Effector CD4-positive, alpha-beta T cell (primary cell): Measurements from ENCODE around the gene ATP10A.
"Not testable (repeated sequence)": the region's sequence is repeated elsewhere in the genome, so short reads cannot be mapped to it uniquely, and the experiment has no call there.

ENCODE experiments used
- DNase-seq: peaks from one replicate; pipeline ENCODE4 v3.0.0-alpha.2; 2020

ATP10A gene

GRCh38 chr15:25770031-25770430, 93.1 kb downstream of the ATP10A start:
- DNase-seq: no peak

DNA sequence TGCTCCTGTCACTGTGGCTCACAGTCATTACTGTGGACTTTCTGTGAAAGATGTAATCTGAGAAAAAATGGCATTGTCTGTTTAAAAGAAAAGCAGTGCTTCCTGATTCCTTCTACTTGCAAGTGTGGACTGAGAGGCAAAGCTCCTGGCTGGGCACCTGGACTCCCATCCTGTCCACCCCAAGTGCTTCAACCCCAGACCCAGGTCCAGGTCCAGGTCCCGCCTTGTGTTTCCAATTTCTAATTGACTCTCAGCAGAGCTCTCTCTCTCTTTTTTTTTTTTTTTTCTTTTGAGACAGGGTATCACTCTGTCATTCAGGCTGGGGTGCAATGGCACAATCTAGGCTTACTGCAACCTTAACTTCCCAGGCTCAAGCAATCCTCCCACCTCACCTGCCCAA, 94.9 kb downstream of the ATP10A start:
- DNase-seq: no peak

DNA sequence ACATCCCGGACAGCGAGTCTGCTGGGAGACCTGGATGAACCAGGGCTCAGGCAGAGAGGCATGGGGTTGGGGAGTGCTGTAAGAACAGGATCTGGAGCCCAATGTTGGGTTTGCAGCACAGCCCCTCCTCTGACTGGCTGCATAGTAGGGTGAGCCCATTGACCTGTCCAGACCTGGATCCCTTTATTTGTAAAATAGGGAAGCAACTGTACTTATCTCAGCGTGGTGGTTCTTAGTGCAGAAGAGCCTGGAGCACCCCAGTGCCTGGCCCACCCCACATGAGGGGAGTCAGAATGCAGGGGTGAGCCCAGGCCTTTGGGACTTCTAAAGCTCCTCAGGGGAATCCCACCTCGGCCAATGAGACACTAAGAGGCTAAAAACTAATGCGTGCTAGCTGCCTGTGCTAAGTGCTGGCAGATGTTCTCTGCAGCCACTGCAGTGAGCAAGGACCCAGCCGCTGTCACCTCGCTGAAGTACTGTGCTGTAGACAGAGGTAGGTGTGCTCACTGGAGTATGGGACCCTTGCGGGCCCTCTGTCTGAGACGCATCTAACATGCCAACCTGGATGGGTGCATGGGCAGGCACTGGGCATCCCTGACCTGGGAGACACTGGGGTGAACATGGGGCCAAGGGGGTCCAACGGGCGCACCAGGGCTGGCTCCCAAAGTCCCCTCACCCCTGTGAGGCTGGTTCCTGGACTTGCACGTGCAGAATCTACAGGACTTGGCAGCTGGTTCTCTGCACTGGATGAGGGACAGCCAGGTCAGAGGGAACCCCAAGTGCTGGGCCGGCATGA, 95.6 kb downstream of the ATP10A start:
- no peak for DNase-seq

DNA sequence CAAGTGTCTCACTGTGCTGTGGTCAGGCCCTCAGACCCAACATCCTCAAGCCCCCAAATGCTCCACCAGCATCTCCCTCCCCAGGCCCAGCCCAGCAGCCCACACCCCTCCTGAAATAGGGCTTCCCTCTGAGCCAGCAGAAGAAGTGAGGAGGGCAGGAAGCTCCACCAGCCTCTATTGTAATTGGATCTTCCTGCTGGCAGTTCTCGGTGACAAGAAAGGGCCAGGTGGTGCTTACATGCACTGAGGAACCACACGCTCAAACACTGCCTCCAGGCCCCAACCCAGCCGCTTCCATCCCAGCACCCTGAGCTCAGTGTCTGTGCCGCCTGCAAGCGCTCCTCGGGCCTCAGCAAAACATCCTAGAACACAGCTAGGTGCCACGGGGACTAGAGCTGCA, 96.7 kb downstream of the ATP10A start:
- DNase-seq: no peak

DNA sequence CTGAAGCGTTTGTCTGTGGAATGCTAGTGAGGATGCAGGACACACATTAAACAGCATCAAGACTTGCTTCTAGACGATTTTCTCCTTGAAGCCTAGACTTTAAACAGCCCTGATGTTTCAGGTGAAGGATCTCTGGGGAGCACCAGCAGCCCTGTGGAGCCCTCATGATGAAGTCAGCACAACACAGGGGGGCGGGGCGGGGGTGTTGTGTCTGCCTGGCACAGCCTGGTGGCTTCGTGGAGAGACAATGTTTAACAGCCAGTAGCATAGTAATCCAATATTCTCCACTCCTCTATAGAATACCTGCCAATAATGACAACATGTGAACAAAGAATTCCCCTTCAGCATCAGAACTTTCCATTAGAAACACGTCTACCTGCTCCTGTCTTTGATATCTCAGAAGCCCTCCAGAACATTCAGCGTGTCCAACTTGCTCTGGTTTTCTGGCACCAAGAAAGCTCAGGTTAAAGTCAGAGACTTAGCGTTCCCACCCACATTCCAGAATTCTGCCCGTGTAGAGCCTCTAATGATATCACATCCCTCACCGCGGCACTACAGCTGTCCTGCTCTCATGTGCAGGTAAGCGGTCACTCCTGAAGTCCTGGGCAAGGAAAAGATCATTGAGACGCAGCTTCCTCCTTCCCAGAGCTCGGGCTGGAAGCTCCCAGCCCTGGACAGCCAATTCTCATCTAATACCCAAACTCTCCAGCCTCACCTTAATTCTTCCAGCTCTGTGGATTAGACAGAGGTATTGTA, 98.0 kb downstream of the ATP10A start:
- DNase-seq: no peak

DNA sequence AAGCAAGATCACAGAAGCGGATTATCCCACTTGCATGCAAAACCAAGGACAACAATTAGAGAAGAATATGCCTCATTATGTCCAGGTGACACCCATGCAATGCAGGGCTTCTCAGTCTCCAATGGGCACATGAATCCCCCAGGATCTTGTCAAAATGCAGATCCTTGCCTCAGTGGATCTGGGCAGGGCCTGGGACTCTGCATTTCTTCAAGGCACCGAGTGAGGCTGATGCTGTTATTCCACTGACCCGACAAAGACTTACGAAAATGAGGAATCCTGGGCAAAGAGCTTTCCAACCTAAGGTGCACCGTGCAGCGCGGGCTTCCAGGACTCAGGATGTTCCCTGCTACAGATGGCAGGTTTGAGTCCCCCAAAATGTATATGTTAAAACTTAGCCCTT, 99.2 kb downstream of the ATP10A start:
- no peak for DNase-seq

- DNase-seq: no peak
Observed at GRCh38 chr15:25763331-25763751, 99.8 kb downstream of the ATP10A start.

- no peak for DNase-seq
Observed at GRCh38 chr15:25761971-25762662, 101.0 kb downstream of the ATP10A start.

GRCh38 chr15:25759421-25759820, 103.7 kb downstream of the ATP10A start:
- no peak for DNase-seq

DNA sequence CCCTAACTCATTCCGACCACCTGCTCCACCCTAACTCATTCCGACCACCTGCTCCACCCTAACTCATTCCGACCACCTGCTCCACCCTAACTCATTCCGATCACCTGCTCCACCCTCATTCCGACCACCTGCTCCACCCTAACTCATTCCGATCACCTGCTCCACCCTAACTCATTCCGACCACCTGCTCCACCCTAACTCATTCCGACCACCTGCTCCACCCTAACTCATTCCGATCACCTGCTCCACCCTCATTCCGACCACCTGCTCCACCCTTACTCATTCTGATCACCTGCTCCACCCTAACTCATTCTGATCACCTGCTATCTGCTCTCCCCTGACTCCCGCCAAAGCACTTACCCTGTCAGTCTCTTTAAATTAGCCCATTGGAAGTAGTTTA, 104.5 kb downstream of the ATP10A start:
- DNase-seq: not testable (repeated sequence)

DNA sequence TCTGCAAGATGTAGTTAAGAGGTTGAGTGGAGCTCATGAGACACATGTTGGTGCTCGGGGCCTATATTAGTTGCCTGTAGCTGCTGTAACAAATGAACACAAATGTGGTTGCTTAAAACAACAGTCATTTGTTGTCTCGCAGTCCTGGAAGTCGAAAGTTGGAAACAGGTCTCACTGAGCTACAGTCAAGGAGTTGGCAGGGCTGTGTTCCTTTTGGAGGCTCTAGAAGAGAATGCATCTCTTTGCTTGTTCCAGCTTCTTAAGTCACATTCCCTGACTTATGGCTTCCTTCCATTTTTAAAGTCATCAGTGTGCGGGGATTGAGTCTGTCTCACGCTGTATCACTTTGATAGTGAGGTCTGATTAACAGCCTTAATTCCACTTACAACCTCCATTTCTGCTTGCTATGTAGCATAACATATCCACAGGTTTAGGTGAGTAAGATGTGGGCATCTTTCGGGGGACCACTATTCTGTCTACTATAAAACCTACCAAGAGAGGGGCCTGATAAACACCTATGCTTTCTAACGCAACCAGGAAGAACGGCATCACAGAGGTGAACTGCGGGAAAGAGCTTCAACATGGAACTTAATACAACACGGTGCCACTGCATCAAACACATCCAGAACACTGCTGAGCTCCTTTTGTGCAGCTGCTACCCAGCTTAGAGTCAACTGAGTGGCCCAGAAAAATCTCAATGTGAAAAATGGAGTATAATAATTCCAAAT, 119.4 kb downstream of the ATP10A start:
- DNase-seq: no peak

DNA sequence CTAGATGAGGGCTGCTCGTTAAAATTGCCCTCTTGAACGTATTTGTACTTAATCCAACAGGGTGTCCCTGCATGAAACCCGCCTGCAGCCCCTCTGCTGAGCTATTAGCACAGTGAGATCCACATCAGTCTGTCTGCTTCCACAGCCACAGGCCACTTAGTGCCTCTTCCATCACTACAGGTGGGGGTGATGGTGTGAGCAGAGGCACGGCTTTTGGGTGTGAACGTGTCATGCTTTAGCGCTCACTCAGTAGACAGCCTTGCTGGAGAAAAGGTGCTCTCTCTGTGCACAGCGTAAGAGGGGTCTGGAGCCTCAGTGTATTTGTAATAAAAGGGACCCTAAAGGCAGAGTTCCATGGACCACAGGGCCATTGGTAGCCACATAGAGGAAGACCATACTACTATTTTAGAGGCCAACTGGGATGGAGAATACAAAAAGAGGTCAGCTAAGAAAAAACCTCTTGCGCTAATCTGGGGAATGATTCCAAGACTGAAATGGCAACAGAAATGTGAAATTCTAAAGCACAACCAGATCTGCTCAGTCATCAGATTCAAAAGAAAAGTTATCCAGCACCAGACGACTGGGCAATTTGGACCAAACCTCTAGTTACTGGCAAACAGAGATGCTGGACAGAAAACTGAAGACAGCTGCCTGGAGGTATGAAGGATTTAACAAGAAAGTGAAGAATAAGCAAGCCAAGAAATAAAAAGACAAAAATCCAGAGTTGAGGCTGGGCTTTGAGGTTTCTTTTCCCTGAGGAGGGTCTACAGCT, 120.2 kb downstream of the ATP10A start:
- DNase-seq: no peak

DNA sequence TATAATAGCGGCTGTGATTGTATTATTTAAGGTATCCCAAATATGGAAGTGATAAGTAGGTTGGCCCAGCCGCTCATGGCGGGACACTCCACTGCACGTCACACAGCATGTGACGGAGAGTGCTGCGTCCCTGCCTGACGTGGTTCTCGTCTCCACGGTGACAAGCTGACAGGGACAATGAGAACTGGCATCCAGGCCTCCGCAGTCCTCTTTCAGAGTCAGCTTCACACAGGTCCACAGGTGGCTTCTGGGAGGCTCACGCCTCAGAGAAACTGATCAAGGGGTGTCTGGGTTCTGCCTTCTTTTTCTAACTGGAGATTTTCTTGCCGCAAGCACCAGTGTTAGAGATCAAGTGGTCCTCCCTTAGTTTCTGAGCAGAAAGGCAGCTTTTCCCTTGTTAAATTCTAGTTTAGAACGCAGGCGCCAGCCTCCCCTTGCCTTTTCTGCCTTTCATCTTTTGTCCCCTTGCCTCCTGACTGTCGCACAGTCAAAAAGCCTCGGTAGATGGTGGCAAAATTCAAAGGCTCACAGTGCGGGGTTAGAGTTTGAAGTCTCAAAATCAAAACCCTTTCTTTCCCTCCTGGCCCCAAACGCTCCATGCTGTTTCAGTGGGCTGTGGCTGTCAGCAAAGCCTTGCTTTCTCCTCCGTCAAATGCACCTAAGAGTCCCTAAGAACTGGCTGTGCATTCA, 120.9 kb downstream of the ATP10A start:
- DNase-seq: no peak

- no peak for DNase-seq
Observed at GRCh38 chr15:25741256-25741580, 121.9 kb downstream of the ATP10A start.

DNA sequence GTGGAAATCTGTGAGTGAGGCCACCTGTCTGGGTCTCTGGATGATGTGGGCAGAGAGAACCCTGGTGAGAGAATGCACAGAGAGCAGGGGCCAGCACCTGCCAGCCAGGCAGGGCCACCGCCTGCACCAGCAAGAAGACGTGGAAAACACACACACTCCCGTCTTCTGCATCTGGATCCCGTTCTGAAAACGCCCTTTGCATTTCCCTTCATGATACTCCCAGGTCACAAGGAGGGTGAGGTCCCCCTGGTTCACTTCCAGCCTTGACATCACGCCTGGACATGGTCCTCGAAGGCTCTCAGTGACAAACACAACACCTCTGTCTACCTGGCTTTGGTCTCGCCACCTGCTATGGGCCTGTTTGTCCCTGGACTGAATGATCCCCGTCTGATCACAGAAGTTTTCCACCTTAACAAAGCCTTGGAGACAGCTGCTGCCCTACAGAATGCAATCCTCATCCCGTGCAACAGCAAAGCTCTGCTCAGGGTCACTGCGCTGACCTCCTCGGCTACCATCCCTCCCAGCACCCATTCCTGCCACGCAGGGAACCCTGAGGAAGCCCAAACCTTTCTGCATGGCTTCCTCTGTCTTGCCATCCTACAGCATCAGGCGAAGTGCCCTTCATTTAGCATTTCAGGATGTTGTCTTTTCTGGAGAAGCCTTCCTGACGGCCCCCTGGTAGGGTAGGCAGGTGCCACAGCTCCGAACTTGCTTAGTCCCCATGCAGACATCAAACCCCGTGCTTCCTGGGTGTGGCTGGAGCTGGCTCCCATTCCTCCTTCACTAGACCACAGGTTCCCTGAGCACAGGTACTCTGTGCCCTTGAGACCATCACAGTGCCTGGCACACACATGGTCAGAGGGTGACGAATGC, 122.5 kb downstream of the ATP10A start:
- no peak for DNase-seq

DNA sequence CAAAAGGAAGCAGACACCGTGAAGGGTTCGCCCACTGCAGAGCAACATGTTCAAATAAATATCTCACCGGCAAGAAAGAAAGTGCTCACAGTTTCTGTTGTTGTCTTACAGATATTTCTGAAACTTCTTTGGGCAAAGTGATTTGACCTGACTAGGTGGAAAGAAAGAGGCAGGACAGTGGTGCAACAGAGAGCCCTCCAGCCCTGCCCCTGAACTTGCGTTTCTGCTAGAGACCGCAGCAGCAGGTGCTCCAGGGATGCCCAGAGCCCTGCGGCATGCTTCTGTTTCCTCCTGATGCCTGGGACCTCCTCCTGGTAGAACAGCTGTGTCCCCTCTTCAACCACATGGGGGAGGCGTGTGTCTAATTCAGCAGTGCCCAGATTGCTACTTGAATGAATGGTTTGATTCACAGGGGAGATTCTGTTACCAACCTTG, 123.4 kb downstream of the ATP10A start:
- DNase-seq: peak; percentile 17

GRCh38 chr15:25738171-25738965, 124.8 kb downstream of the ATP10A start:
- no peak for DNase-seq

- no peak for DNase-seq
Observed at GRCh38 chr15:25737218-25737643, 125.9 kb downstream of the ATP10A start.

- DNase-seq: no peak
Observed at GRCh38 chr15:25736461-25736860, 126.7 kb downstream of the ATP10A start.
